Activated T-helper 1 cell treated with anti-CD3 and anti-CD28 coated beads, Interleukin-12 subunit alpha, Interleukin-12 subunit beta, Interleukin-2, Interleukin-4 antibody, amounts not matched to agents 30 ng/mL and 10 ng/mL and 1 ng/mL, durations not matched to agents 14 hours and 24 hours and 36 hours (primary cell): ENCODE results near the gene ACSL3. TPM values are rescaled to one million over a fixed set of nuclear protein-coding genes. Genes with fewer than 3 reads are reported as not detected.
"Not testable (repeated sequence)": the region's sequence is repeated elsewhere in the genome, so short reads cannot be mapped to it uniquely, and the experiment has no call there.

Source experiments
- DNase-seq: peaks from one replicate; pipeline ENCODE4 v3.0.0; 2021; ENCODE audit warnings: low spot score
- H3K27ac Mint-ChIP-seq: one replicate; pipeline ENCODE4 v1.8.0; 2021; ENCODE audit warnings: mild to moderate bottlenecking, mixed read lengths
- H3K27me3 Mint-ChIP-seq: one replicate; pipeline ENCODE4 v1.8.0; 2022; ENCODE audit warnings: mild to moderate bottlenecking, moderate library complexity, mixed read lengths; ENCODE audit not compliant: insufficient read depth
- H3K36me3 Mint-ChIP-seq: one replicate; pipeline ENCODE4 v1.8.0; 2021; ENCODE audit warnings: low read depth, mixed read lengths
- H3K4me1 Mint-ChIP-seq: one replicate; pipeline ENCODE4 v1.8.0; 2021; ENCODE audit warnings: low read depth, mixed read lengths
- H3K4me3 Mint-ChIP-seq: one replicate; pipeline ENCODE4 v1.8.0; 2021; ENCODE audit warnings: mild to moderate bottlenecking, moderate library complexity, mixed read lengths
- H3K9me3 Mint-ChIP-seq: one replicate; pipeline ENCODE4 v1.8.0; 2021; ENCODE audit warnings: mixed read lengths
- intact Hi-C: fragments of 100-400 bp; cut with micrococcal nuclease; formaldehyde crosslinking; loops from one replicate; pipeline ENCODE4 v1.15.1; 2024
- total RNA-seq: library from RNA; stranded (reverse); gene quantifications from 2 replicates; pipeline ENCODE4 v1.2.3, GENCODE V29; 2022

The ACSL3 gene
- total RNA-seq, 1 donor from 2014 or later, result 75.4 TPM

DNA sequence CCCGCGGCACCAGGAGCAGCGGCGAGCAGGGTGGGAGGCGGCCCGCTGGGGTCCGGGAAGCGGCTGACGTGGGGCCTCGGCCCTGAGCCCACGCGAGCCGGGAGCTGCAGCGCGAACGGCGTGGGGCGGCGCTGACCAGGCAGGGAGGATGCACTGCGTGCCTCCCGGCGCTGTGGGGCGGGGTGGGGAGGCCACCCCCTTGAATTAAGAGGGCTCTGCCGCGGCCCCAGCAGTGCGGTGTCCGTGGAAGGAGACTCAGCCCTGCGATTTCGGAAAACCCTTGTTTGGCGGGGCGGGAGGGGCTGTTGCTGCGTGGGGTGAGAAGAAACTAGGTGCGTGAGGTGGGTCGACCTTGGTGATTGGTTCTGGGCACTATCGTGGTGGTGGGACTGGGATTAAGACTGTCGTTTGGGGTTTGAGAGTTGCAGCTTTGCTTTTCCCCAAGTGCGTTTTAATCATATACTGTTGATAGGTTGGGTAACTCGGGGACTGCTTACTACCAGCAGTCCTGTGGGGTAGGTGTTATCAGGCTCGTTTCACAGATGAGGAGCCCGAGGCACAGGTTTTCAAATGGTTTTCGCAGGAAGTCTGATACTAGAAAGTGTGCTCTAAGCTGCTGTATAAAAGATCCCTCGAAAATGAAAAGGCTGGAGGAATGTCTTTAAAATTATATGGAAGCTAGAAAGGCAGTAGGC is 722 bp downstream of the ACSL3 start:
- intact Hi-C loops, result loop anchor here (1.0 to 5.0 kb wide), 5 partner anchors 41 to 1726 kb away; partner anchors contain the start of gene CUL3
- Mint-ChIP-seq H3K36me3 (peaks cover 2% of the 10 kb centered on the region), H3K9me3 (no peaks in the 10 kb centered on the region), H3K27ac (peak overlapping the region; percentile 98), H3K4me1 (peaks cover 9% of the 10 kb centered on the region), H3K4me3 (no peak overlapping the region), H3K27me3 (peaks cover 13% of the 10 kb centered on the region)
- peak; percentile 26 for DNase-seq

- Mint-ChIP-seq H3K9me3 (no peaks in the 10 kb centered on the region), H3K4me3 (no peak overlapping the region), H3K27ac (no peak overlapping the region), H3K36me3 (peaks cover 2% of the 10 kb centered on the region), H3K27me3 (peaks cover 7% of the 10 kb centered on the region), H3K4me1 (peaks cover 9% of the 10 kb centered on the region)
- DNase-seq, result no peak
- intact Hi-C loops, result loop anchor here (5.0 kb wide), 2 partner anchors 170 to 1725 kb away; partner anchors contain the start of gene CUL3
Measured at GRCh38 chr2:222862106-222862908, 1.5 kb downstream of the ACSL3 start.

GRCh38 chr2:222862909-222863544 is 2.2 kb downstream of the ACSL3 start:
- H3K4me1 Mint-ChIP-seq, result peaks cover 9% of the 10 kb centered on the region
- DNase-seq, result no peak

DNA sequence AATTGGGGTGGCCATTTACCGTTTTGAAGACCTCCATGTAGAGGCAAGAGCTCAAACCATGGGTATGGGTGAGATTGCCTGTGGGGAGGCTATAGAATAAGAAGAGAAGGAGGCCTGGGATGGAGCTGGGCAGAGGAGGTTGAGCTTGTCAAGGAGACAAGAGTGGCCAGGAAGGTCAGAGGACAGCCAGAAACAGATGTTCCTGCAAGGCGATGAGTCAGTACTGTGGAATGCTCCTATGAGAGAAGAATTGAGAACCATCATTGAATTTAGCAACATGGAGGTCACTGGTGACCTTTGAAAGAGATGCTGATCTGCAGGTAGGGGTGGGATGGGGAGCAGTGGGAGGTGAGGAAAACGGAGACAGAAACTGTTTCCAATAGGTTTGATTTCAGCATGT is 3.5 kb downstream of the ACSL3 start:
- no peak overlapping the region for H3K27ac Mint-ChIP-seq
- H3K4me3 Mint-ChIP-seq, result no peak overlapping the region
- H3K4me1 Mint-ChIP-seq, result peaks cover 9% of the 10 kb centered on the region
- no peak for DNase-seq
- intact Hi-C loops, result loop anchor here (5.0 kb wide), 2 partner anchors 172 to 1723 kb away; partner anchors contain the start of gene CUL3
- H3K36me3 Mint-ChIP-seq, result peaks cover 2% of the 10 kb centered on the region
- H3K27me3 Mint-ChIP-seq, result no peaks in the 10 kb centered on the region
- no peaks in the 10 kb centered on the region for H3K9me3 Mint-ChIP-seq

More at GRCh38 chr2:222862909-222863544, 2.2 kb downstream of the ACSL3 start:
- Mint-ChIP-seq H3K9me3 (no peaks in the 10 kb centered on the region), H3K36me3 (peaks cover 2% of the 10 kb centered on the region), H3K27ac (no peak overlapping the region), H3K27me3 (peaks cover 3% of the 10 kb centered on the region), H3K4me3 (no peak overlapping the region)
- intact Hi-C loops, result loop anchor here (5.0 kb wide), 2 partner anchors 171 to 1724 kb away; partner anchors contain the start of gene CUL3

DNA sequence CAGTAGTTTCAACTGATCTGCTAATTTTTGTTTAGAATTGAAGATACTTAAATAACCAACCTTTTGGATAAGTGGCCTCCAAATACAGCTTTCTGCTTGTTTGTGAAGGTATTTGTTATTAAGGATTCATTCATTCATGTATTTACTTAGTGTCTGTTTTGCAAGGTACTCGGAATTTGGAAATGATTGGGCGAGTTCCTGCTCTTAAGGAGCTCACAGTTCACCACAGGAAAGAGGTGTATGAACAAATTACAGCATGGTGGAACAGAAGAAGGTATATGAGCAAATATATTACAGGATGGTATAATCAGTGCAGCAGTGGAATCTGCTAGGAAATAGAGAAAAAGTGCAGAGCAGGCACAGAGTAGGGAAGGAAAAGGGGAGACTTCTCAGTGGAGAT is 4.5 kb downstream of the ACSL3 start:
- no peak for DNase-seq
- no peak overlapping the region for H3K27ac Mint-ChIP-seq
- no peak overlapping the region for H3K4me3 Mint-ChIP-seq
- peaks cover 2% of the 10 kb centered on the region for H3K36me3 Mint-ChIP-seq
- intact Hi-C loops, result no loop called here
- H3K4me1 Mint-ChIP-seq, result peaks cover 9% of the 10 kb centered on the region
- H3K27me3 Mint-ChIP-seq, result no peaks in the 10 kb centered on the region
- no peaks in the 10 kb centered on the region for H3K9me3 Mint-ChIP-seq

- no peak overlapping the region for H3K4me3 Mint-ChIP-seq
- H3K9me3 Mint-ChIP-seq, result no peaks in the 10 kb centered on the region
- peaks cover 2% of the 10 kb centered on the region for H3K36me3 Mint-ChIP-seq
- intact Hi-C loops, result no loop called here
- peaks cover 9% of the 10 kb centered on the region for H3K4me1 Mint-ChIP-seq
- H3K27ac Mint-ChIP-seq, result no peak overlapping the region
- H3K27me3 Mint-ChIP-seq, result no peaks in the 10 kb centered on the region
- DNase-seq, result no peak
Measured at GRCh38 chr2:222866358-222866960, 5.6 kb downstream of the ACSL3 start.

DNA sequence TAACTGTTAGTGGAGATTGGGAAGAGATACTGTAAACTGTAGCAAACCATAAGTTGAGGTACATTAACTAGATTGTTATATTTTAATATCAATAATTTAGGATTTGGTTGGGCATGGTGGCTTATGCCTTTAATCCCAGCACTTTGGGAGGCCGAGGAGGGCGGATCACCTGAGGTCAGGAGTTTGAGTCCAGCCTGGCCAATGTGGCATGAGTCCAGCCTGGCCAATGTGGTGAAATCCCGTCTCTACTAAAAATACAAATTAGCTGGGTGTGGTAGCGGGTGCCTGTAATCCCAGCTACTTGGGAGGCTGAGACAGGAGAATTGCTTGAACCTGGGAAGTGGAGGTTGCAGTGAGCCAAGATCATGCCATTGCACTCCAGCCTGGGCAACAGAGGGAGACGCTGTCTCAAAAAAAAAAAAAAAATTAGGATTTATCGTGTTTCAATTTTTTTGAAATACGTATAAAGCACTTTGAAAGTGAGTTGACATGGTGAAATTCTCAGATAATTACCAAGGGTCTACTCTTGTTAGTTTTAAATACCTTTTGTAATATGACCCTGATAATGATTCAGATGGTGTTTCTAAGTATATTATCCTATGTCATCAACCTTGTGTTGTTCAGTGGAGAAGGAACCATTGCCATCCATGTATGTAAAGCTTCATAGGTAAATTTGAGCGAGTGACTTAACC is 7.9 kb downstream of the ACSL3 start:
- H3K27ac Mint-ChIP-seq, DNase-seq, H3K36me3 Mint-ChIP-seq, H3K4me1 Mint-ChIP-seq, H3K27me3 Mint-ChIP-seq, intact Hi-C loops, H3K9me3 Mint-ChIP-seq, H3K4me3 Mint-ChIP-seq: not testable (repeated sequence)

- H3K36me3 Mint-ChIP-seq, result no peaks in the 10 kb centered on the region
- peaks cover 9% of the 10 kb centered on the region for H3K4me1 Mint-ChIP-seq
- no peaks in the 10 kb centered on the region for H3K27me3 Mint-ChIP-seq
- intact Hi-C loops, result no loop called here
- no peak overlapping the region for H3K4me3 Mint-ChIP-seq
- H3K9me3 Mint-ChIP-seq, result no peaks in the 10 kb centered on the region
- DNase-seq, result no peak
- H3K27ac Mint-ChIP-seq, result no peak overlapping the region
Measured at GRCh38 chr2:222869252-222869560, 8.4 kb downstream of the ACSL3 start.

- DNase-seq, result no peak
- H3K4me1 Mint-ChIP-seq, result no peaks in the 10 kb centered on the region
- intact Hi-C loops, result no loop called here
- no peaks in the 10 kb centered on the region for H3K36me3 Mint-ChIP-seq
- H3K9me3 Mint-ChIP-seq, result no peaks in the 10 kb centered on the region
- no peak overlapping the region for H3K27ac Mint-ChIP-seq
- H3K27me3 Mint-ChIP-seq, result no peaks in the 10 kb centered on the region
- no peak overlapping the region for H3K4me3 Mint-ChIP-seq
Measured at GRCh38 chr2:222871291-222871690, 10.5 kb downstream of the ACSL3 start.

DNA sequence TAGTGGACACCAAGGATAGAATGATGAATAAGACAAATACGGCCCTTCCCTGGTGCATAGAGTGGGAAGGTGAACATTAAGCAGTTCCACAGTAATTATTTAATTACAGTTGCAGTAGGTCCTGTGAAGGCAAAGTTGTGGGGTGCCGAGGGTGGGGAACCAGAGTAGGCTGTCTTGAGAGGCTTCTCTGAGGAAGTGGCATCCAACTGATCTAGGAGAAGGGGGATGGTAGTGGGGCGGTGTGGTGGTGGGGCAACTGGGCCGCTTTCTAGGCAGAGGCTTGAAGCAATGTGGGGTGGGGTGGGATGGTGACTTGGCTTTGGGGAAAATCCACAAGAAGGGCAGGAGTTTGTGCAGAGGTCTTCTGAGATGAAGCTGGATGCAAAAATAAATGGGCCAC is 11.7 kb downstream of the ACSL3 start:
- no peaks in the 10 kb centered on the region for H3K9me3 Mint-ChIP-seq
- no peak overlapping the region for H3K4me3 Mint-ChIP-seq
- no peaks in the 10 kb centered on the region for H3K36me3 Mint-ChIP-seq
- no peaks in the 10 kb centered on the region for H3K27me3 Mint-ChIP-seq
- DNase-seq, result no peak
- peaks cover 9% of the 10 kb centered on the region for H3K4me1 Mint-ChIP-seq
- intact Hi-C loops, result no loop called here
- no peak overlapping the region for H3K27ac Mint-ChIP-seq

DNA sequence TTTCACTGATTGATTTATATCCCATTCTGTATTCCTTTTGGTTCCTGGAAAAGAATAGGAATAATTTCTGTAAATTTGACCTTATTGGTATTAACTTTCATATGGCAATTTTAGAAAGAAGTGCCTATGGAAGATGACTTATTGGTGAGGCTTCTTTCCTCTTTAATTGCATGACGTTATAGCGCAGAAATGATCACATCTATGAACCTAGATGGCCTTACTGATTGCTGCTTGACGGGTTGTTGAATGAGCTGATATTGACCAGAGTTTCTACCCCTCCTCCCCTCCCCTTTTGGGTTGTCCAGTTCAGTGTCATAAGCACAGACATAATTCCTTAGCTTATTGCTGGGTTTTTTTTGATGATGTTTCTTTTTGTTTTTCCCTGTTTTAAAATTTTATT is 14.6 kb downstream of the ACSL3 start:
- no peak for DNase-seq
- Mint-ChIP-seq H3K27me3 (no peaks in the 10 kb centered on the region), H3K4me1 (peaks cover 25% of the 10 kb centered on the region), H3K36me3 (no peaks in the 10 kb centered on the region), H3K27ac (no peak overlapping the region), H3K4me3 (no peak overlapping the region), H3K9me3 (no peaks in the 10 kb centered on the region)
- intact Hi-C loops, result no loop called here

GRCh38 chr2:222876947-222877346 is 16.1 kb downstream of the ACSL3 start:
- H3K9me3 Mint-ChIP-seq, result no peaks in the 10 kb centered on the region
- H3K36me3 Mint-ChIP-seq, result no peaks in the 10 kb centered on the region
- H3K27ac Mint-ChIP-seq, result no peak overlapping the region
- no peak overlapping the region for H3K4me3 Mint-ChIP-seq
- intact Hi-C loops, result no loop called here
- H3K4me1 Mint-ChIP-seq, result peaks cover 25% of the 10 kb centered on the region
- no peaks in the 10 kb centered on the region for H3K27me3 Mint-ChIP-seq
- no peak for DNase-seq
